Fibroblast of gingiva (primary cell): Measurements from ENCODE around the gene WBP2.
"Not testable (repeated sequence)": the region's sequence is repeated elsewhere in the genome, so short reads cannot be mapped to it uniquely, and the experiment has no call there.

Experiments
- DNase-seq: peaks from one replicate; pipeline ENCODE4 v3.0.0-alpha.2; 2011; ENCODE audit warnings: low read depth

The WBP2 gene

DNA sequence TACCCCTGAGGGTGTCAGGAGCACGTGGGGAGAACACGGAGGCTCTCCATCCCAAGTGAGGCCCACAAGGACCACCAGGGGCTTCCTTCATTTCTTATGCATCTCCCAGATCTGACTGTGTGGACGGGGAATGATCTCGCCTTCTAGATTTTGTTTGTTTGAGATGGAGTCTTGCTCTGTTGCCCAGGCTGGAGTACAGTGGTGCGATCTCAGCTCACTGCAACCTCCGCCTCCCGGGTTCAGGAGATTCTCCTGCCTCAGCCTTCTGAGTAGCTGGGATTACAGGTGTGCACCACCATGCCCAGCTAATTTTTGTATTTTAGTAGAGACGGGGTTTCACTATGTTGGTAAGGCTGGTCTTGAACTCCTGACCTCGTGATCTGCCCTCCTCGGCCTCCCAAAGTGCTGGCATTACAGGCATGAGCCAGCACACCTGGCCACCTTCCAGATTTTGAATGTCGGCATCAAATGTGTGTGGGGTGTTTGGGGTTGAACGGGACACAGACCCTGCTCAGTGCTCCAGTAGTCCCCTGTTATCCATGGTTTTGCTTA, 13.7 kb upstream of the WBP2 start:
- DNase-seq, result not testable (repeated sequence)

DNA sequence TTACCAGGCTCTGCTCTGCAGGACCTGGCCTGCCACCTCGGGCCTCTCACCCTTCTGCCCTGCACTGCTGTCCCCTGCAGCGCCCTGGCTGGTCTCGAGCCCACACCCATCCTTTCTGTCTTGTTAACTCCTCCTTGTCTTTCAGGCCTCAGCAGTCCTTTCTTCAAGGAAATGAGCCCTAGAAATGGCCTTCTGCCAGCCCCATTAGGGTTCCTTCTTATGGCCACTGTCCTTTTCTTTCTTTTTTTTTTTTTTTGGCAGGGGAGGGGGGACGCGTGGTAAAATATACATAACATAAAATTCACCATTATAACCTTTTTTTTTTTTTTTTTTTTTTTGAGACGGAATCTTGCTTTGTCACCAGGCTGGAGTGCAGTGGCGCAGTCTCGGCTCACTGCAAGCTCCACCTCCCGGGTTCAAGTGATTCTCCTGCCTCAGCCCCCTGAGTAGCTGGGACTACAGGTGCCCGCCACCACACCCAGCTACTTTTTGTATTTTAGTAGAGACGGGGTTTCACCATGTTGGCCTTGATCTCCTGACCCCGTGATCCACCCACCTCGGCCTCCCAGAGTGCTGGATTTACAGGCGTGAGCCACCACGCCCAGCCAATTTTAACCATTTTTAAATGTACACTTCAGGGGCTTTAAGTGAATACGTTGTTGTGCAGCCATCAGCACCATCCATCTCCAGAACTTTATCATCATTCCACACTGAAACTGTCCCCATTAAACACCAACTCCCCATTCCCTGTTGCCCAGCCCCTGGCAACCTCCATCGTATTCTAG, 10.5 kb upstream of the WBP2 start:
- not testable (repeated sequence) for DNase-seq

DNA sequence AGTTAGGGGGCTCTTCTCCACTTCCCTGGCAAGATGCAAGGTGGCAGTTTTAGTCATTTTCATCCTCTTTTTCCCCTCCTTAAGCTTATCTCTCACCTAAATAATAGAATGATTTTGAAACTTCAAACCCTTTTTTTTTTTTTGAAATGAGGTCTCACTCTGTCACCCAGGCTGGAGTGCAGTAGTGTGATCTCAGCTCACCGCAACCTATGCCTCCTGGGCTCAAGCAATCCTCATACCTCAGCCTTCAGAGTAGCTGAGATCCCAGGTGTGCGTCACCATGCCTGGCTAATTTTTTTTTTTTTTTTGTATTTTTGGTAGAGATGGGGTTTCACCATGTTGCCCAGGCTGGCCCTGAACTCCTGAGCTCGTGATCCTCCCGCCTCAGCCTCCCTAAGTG, 9.8 kb upstream of the WBP2 start:
- not testable (repeated sequence) for DNase-seq

DNA sequence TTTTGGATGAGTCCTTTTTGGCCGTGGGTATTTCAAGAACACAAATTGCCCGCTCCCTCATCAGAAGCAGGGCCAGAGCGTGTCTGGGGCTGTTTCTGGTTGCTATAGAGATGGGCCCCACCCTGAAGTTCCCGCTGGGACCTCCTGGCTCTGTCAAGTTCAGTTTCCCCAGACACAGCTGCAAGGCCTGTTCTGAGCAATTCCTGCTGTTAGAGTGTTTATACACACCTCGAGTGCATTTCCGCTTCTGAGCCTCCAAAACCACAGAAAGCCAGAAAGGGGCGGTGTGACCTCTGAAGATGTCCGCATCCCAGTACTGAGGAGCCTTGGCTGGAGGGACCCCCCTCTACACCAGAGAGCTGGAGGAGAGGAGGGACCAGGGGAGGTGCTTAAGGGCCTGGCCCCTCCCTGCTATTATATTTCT, 9.3 kb upstream of the WBP2 start:
- DNase-seq, result peak; percentile 83

DNA sequence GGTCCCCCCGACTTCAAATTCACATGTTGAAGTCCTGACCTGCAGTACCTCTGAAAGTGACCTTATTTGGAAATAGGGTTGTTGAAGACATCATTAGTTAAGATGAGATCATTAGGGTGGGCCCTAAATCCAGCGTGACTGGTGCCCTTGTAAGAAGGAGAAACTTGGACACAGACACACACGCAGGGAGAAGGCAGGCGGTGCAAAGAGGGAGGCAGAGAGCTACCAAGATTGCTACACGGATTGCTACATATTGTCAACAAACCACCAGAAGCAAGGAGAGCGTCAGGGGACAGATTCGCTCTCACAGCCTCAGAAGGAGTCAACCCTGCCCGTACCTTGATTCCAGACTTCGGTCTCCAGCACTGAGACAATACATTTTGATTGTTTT, 6.8 kb upstream of the WBP2 start:
- DNase-seq, result no peak

DNA sequence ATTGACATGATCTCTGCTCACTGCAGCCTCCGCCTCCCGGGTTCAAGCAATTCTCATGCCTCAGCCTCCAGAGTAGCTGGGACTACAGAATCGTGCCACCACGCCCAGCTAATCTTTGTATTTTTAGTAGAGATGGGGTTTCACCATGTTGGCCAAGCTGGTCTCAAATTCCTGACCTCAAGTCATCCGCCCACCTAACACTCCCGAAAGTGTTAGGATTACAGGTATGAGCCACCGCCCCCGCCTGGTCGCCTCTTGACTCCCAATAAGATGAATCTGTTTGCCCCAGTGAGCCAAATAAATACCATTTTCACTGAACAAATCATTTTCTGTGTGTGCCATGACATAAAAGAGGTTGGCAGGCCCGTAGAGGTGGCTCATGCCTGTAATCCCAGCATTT, 4.2 kb upstream of the WBP2 start:
- DNase-seq, result not testable (repeated sequence)

DNA sequence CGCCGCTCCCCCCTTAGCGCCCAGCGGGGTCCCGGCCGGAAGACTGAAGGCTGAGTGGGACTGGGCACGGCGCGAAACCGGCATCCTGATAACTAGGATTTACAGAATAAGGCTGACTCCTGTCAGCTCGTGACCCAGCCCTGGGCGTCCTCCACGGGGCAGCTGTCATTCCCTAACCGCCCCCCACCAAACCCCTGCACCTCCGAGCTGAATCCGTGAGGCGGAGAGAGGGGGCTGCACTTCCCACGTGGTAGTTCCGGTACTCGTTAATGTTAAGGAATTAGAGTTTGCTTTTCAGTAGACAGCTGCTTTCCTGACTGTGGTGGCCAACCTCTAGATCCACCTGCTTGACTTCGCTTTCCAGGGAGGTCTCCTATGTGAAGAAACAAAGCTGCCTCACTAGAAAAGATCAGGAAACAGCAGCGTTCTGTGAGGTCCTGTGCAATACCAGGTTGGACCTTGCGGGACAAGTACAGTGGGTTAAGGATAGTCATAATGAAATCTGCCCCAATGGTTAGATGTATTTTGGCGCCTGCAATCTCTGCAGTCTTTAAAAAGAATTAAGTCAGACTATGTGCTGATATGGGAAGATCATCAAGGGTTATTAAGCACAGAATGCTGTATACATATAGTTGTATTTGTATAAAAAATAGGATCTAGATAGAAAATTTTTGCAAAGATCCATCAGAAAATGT, 1.1 kb upstream of the WBP2 start:
- no peak for DNase-seq

DNA sequence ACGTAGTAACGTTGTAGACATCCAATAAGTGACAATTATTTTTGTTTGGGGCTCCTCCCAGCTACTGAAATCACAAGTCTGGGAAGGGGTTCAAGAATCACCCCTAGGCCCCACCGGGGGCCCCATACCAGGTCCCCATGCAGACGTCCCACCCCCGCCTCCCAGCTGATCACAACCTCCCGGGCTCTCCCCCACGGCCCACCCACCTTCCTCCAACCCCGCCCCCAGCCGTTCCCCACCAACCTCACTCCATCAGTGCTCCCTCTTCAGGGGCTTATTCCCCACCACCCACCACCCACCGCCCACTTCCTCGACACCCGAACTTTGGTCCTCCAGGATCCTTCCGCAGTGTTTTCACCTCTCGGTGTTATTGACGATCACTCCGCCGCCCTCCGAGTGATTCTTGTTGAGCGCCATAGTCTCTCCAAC, 240 bp downstream of the WBP2 start:
- no peak for DNase-seq

DNA sequence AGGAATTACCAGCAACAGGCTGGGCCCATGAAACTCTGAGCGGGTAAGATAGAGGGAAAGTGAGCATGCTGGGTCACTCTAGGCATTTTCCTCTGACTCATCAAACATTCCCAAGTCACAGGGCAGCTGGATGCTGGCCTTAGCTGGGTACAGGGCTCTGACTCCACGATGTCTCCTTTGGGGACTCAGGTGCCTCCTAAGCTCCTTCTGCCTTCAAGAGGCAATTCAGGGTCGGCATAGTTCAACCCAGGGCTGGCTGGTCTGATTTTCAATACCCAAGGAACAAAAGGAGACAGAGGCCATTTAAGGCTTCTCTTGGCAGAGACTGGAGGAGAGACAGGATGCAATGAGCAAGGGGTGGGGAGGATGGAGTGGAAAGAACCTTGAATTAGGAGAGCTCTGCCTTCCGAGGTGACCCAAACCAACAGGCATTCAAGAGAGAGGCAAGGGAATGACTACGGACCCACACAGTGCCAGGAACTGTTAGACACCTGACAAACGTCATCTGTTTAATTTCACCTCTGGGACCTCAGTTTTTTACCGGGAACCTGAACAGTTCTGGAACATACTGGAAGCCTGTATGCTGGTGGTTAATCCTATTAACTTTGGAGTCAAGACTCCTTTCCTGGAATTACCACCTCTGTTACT, 910 bp downstream of the WBP2 start:
- peak; percentile 62 for DNase-seq

DNA sequence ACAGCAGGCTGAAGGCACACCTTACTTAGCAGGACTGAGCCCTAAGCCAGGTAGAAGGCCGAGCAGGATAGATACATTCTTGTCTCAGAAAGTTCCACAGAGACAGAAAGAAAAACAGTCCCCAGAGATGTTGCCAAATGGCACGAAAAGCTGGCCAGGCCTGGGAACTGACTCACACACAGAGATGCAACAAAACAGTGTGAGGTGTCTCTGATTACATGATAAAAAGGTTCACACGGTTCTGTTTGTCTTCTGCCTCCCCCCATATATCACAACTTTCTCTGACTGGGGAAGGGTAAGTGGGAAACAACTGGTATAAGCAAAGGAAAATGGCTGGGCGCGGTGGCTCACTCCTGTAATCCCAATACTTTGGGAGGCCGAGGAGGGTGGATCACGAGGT, 1.7 kb downstream of the WBP2 start:
- peak; percentile 59 for DNase-seq

DNA sequence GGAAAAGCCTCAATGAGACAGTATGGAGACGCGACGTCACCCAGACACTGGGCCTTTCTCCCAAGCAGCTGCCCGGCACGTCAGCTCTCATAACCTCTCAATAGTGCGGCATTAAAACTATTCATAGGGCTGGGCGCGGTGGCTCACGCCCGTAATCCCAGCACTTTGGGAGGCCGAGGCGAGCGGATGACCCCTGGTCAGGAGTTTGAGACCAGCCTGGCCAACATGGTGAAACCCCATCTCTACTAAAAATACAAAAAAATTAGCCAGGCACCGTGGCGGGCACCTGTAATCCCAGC, 3.5 kb downstream of the WBP2 start:
- DNase-seq, result not testable (repeated sequence)

DNA sequence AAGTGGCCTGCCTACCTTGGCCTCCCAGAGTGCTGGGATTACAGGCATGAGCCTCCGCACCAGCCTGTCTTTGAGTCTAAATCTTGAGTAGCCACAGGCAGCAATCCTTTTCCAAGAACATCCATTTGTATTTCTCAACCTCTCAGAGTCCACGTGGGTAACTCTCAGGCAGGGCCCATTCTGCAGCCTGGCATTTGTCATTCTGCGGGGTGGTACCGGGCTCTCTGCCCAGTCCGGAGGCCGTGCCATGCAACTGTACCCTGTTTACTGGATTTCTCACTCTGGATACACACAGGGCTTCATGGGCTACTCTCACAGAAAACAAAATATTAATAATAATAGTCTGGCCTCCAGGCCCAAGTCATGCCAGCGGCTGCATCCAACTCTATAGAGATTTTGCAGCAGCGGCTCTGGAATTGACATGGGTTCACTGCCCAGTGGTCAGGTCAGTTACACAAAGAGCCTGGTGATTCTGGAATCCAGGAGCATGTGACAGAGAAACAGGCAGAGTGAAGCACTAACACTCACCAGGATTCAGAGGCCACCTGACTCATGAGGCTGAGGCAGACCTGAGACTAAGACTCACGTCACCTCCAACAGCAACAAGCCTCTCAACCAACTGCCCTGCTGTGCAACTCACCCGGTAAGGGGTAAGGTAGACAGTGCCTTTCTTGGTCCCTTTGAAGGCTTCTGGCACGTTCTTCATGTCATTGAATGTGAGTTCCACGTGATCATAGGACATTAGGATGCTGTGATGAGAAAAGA, 4.0 kb downstream of the WBP2 start:
- DNase-seq, result peak; percentile 69

DNA sequence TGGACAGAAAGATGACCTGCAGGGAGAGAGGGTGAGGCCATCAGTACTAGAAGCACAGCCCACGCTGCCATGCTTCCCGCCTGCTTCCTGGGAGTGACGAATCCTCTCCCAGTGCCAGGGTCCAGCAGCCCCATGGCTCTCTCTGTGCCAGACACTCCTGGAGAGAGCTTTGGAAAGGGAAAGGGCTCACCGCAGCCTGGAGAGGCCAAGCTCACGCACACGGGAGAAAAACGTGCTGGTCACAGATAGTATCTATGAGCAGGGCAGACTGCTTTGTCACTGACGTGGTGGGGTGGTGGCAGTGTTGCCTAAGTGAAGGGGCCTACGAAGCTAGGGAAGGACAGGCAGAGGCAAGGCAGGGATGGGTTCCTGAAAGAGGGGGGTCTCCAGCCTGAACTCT, 5.4 kb downstream of the WBP2 start:
- DNase-seq, result no peak

DNA sequence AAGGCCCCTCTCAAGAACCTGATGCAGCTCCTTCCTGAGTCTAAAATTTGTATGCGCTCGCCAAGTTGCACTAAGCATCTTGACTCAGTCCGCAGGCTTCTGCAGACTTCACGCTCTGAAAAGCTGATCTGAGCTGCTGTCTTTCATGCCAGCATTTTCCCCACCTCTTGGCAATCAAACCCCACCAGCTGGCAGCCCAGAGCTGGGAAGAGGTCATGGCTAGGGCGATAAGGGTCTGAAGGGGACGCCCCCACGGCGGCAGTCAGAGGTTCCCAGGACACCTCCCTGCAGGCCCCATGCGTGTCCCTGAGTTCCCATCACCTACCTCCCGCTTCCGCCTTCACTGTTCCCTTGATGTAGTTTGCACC, 5.9 kb downstream of the WBP2 start:
- no peak for DNase-seq

DNA sequence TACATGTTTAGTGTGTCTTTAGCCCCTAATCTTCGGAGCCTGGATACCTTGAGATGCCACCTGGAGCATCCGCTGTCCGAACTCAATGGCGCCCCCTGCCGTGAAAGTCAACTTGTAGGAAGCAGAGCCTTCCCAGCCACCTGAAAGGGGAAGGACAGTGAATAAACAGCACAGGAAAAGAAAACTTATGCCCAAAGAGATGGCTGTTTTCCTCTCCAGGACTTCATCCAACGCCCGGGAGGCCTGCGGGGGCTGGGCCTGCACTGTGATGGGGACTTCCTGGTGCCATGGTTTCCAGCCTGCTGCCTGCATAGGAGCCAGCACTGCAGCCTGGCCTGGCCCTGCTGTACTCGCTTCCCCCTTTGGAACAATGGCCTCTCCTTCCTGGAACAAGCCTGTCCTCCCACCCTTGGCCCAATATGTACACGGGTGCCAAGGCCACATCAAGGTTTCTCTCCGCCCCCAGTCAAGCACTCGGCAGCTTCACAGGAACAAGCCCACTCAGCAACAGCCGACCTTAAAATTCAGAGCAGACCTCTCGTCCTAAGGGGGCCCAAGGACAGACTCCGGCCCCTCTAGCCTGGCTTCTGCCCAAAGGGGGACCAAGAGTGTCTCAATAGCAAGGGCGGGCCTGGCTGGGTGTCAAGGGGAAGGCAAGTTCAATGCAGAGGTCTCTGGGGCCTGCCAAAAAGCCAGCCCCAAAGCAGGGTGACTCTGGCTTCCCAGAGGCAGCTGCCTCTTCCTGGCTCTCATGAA, 6.4 kb downstream of the WBP2 start:
- no peak for DNase-seq

DNA sequence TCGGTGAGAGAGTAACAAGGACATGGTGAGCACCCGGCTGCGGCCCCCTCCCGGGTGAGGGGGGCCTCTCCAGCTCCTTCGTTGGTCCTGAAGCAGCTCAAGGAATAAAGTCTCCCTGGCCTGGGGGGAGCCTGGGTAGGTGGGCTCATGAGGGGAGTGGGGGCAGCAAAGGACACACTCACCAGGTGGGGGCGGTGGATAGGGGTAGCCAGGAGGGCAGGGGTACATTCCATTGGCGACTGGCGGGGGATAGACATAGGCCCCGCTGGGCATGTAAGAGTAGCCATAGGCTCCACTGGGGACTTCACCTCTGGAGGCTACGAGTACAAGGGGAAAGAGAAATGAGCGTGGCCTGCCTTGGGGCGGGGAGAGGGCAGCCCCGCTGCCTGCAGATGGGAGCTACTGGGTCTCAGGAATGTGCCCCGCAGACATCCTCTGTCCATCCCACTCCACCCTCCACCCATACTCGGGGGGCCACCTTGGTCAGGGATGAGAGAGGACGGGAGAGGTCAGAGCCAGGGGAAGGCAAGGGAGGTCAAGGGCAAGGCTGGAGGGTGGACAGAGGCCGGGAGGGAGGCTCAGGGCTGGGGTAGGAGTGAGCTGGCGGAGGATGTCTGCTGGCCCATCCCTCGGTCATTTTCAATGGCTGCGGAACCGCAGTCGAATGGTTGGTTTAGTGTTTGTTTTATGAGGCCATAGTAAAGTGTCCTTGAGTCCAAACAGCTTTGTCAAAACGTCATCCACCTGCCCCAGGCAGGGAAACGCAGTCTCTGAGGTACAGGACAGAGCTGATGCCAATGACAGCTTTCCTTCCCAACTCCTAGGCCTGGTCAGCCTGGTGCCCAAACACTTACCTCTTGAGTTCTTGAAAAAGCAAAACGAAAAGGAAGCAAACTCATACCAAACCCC, 7.3 kb downstream of the WBP2 start:
- no peak for DNase-seq

DNA sequence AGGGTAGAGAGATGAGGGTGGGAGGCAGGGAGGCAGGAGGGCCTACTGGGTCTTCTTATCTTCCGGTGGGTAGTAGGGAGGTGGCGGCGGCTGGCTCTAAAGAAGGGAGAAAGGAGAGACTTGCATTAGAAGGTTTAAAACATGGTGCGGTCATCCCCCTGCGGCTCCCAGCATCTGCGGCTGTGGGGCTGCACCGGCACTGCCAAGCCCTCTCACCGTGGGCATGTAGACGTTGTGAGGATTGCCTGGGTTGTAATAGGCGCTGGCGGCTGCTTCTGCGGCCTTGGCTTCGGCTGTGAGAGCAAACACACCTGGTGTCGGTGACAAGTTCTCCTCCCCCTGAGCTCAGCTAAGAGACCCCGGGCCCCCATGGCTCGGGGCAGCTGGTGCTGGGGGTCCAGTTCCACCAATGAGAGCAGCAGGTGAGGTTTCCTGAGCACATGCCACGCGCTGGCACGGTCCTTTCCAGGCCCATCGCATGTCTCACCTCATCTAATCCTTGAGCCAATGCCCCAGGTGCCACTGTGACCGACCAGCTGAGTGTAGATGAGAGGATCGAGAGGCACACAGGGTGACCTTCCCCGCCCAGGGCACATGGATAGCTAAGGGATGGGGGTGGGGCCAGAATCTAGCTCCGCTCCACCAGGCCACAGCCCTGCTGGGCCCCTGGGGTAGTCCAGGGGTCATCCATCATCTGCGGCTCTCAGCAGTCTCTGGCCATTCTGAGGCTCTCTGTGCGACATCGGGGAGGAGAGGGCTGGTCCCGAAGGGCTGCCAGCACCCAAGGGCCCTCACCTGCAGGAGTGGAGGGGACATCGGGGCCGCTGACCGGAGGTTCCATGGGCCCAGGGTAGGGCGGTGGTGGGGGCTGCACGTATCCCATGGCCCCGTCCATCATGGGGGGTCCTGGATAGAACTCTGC, 8.2 kb downstream of the WBP2 start:
- no peak for DNase-seq

DNA sequence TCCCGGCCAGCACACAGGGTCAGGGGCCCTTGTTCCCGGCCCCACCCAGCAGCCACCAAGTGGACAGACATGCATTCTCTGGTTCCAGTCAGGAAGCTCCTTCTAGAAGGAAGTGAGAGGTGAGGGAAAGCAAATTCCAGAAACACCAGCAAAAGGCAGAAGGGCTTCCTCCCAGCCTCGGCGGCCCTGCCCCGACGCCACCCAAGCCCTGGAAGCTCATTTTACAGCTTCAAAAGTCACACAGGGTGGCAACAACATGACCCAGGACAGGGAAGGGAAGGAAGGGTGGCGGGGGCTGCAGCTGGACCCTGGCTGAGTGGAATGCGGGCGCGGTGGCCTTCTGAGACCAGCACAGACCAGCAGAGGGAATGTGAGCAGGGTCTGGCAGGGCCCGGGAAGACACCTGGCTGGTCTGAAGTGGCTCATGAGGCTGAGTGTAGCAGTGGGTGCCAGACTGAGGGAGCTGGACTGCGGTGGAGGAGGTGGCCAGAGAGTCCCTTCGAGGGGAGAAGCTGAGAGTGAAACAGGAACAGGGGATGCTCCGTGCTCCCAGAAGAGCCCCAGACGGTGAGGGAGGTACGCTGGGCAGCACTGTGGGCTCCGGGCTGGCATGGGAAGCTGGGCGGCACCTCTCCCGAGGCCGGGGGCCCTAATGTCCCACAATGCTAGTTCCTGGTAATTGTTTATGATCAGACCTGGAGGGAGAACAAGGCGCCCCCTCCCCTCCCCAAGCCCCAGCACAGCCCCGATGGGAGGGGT, 9.0 kb downstream of the WBP2 start:
- DNase-seq, result no peak
